Trophoblast cell (in vitro differentiated cells and primary cell): ENCODE data around the gene COL5A1.

ENCODE experiments used
- DNase-seq, 2 donors: peaks; one replicate each; pipeline ENCODE4 v3.0.0-alpha.2; 2016
- H2AFZ ChIP-seq: 2 replicates; pipeline ENCODE4 v1.6.1; 2013; ENCODE audit warnings: low read length, moderate library complexity, mild to moderate bottlenecking; ENCODE audit not compliant: insufficient read depth, poor library complexity
- H2AK5ac ChIP-seq: 2 replicates; pipeline ENCODE4 v1.6.1; 2013; ENCODE audit warnings: mild to moderate bottlenecking, low read length
- H2BK120ac ChIP-seq: 2 replicates; pipeline ENCODE4 v1.6.1; 2013; ENCODE audit warnings: low read length, mild to moderate bottlenecking, moderate library complexity; ENCODE audit not compliant: insufficient read depth, poor library complexity
- H2BK12ac ChIP-seq: 2 replicates; pipeline ENCODE4 v1.6.1; 2013; ENCODE audit warnings: mild to moderate bottlenecking, low read length, moderate library complexity
- H2BK5ac ChIP-seq: 2 replicates; pipeline ENCODE4 v1.6.1; 2013; ENCODE audit warnings: low read length, low read depth, moderate library complexity, mild to moderate bottlenecking; ENCODE audit not compliant: poor library complexity
- H3K14ac ChIP-seq: 2 replicates; pipeline ENCODE4 v1.6.1; 2013; ENCODE audit warnings: mild to moderate bottlenecking, low read length
- H3K18ac ChIP-seq: 2 replicates; pipeline ENCODE4 v1.6.1; 2013; ENCODE audit warnings: mild to moderate bottlenecking, low read length
- H3K23ac ChIP-seq: 2 replicates; pipeline ENCODE4 v1.6.1; 2013; ENCODE audit warnings: low read length
- H3K27ac ChIP-seq: 2 replicates; pipeline ENCODE4 v1.5.1; 2013; ENCODE audit warnings: low read depth, mild to moderate bottlenecking, inconsistent platforms, low read length, moderate library complexity
- H3K27me3 ChIP-seq: 2 replicates; pipeline ENCODE4 v1.6.1; 2013; ENCODE audit warnings: inconsistent platforms, mild to moderate bottlenecking, low read length, moderate library complexity; ENCODE audit not compliant: insufficient read depth
- H3K36me3 ChIP-seq, 2 experiments: 1 replicate in 1 of 2; 2 replicates in 1 of 2; pipeline ENCODE4 v1.6.1; 2013; ENCODE audit warnings: low read length in 2 of 2, mild to moderate bottlenecking in 2 of 2, moderate library complexity in 1 of 2; ENCODE audit not compliant: insufficient read depth in 2 of 2, control insufficient read depth in 1 of 2
- H3K4ac ChIP-seq: 2 replicates; pipeline ENCODE4 v1.6.1; 2013; ENCODE audit warnings: low read depth, mild to moderate bottlenecking, low read length, moderate library complexity
- H3K4me1 ChIP-seq, 2 experiments: 1 replicate in 1 of 2; 2 replicates in 1 of 2; pipeline ENCODE4 v1.6.1; 2013; ENCODE audit warnings: low read length in 2 of 2, mild to moderate bottlenecking in 2 of 2, moderate library complexity in 1 of 2; ENCODE audit not compliant: insufficient read depth in 2 of 2, control insufficient read depth in 1 of 2
- H3K4me2 ChIP-seq: 2 replicates; pipeline ENCODE4 v1.6.1; 2013; ENCODE audit warnings: inconsistent platforms, mild to moderate bottlenecking, low read length, moderate library complexity
- H3K4me3 ChIP-seq: 2 replicates; pipeline ENCODE4 v1.5.1; 2013; ENCODE audit warnings: mild to moderate bottlenecking, low read depth, low read length, inconsistent platforms
- H3K79me1 ChIP-seq: one replicate; pipeline ENCODE4 v1.6.1; 2013; ENCODE audit warnings: low read length
- H3K79me2 ChIP-seq: 2 replicates; pipeline ENCODE4 v1.6.1; 2013; ENCODE audit warnings: low read length, mild to moderate bottlenecking; ENCODE audit not compliant: control insufficient read depth, insufficient read depth, poor library complexity
- H3K9ac ChIP-seq: 2 replicates; pipeline ENCODE4 v1.6.1; 2013; ENCODE audit warnings: mild to moderate bottlenecking, low read length
- H3K9me3 ChIP-seq: 2 replicates; pipeline ENCODE4 v1.6.1; 2013; ENCODE audit warnings: low read depth, mild to moderate bottlenecking, control low read depth, inconsistent platforms, low read length; ENCODE audit not compliant: insufficient read depth
- H4K12ac ChIP-seq: 2 replicates; pipeline ENCODE4 v1.6.1; 2013; ENCODE audit warnings: low read depth, mild to moderate bottlenecking, low read length, moderate library complexity
- H4K8ac ChIP-seq: 2 replicates; pipeline ENCODE4 v1.6.1; 2013; ENCODE audit warnings: low read depth, mild to moderate bottlenecking, low read length, moderate library complexity
- H4K91ac ChIP-seq: one replicate; pipeline ENCODE4 v1.6.1; 2013; ENCODE audit warnings: low read depth, mild to moderate bottlenecking, low read length, moderate library complexity
- WGBS: extraction: QIAGEN DNeasy Blood & Tissue Kit; methylation state at CpG from one replicate; pipeline ENCODE4 v1.1.7; 2013; ENCODE audit warnings: missing lambda C conversion rate; ENCODE audit not compliant: insufficient read length, insufficient coverage; ENCODE audit errors: extremely low coverage; 5-methylcytosine and 5-hydroxymethylcytosine counted together

Gene COL5A1

DNA sequence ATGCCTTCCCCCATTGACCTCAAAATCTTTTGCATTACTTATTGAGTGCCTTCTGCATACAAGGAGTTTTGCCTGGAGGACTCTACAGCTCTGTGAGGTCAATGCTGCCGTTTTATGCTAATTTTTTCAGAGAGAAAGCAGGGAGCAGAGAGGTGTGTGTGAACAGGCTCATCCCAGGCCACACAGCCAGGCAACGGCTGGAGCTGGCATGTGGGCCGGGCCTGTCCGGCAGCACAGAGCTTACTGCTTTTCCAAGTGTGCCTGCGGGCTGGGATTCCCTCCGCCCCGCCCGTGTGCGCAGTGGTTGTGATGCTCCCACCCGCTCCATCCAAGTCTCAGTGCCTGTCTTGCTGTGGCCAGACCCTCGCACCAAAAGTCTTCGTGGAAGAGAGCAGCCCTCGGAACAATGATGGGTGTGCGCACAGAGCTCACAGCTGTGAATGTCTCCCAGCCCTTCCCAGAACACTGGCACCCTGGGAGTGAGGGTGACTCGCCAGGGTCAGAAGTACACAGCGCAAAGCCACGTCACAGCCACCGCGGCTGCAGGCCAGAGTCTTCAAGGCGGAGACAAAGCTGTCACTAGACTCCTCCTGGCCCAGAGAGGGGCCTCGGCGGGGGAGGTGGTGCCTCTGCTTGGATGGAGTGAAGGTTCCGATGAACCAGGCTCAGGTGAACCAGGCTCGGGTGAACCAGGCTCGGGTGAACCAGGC, 82.8 kb downstream of the COL5A1 start:
- H2BK12ac ChIP-seq = no peak overlapping the region
- H3K4me2 ChIP-seq = no peak overlapping the region
- H3K18ac ChIP-seq = no peak overlapping the region
- no peak overlapping the region for H3K14ac ChIP-seq
- H2AK5ac ChIP-seq = no peak overlapping the region
- DNase-seq = no peak
- no peak overlapping the region for H3K23ac ChIP-seq
- H3K27ac ChIP-seq = no peak overlapping the region
- no peaks in the 10 kb centered on the region for H3K79me2 ChIP-seq
- H4K12ac ChIP-seq = no peak overlapping the region
- H2BK120ac ChIP-seq = no peak overlapping the region
- no peak overlapping the region for H2AFZ ChIP-seq
- no peak overlapping the region for H3K9ac ChIP-seq
- no CpG with 5 or more reads among the region's 25 CpGs for WGBS
- H4K91ac ChIP-seq = no peak overlapping the region
- H3K36me3 ChIP-seq = peaks cover 78 to 90% of the 10 kb centered on the region in 2 experiments
- no peaks in the 10 kb centered on the region for H3K27me3 ChIP-seq
- H3K79me1 ChIP-seq = no peaks in the 10 kb centered on the region
- no peaks in the 10 kb centered on the region for H3K4me1 ChIP-seq
- no peak overlapping the region for H3K4ac ChIP-seq
- H3K4me3 ChIP-seq = no peak overlapping the region
- no peak overlapping the region for H4K8ac ChIP-seq
- H3K9me3 ChIP-seq = peaks cover 4% of the 10 kb centered on the region
- no peak overlapping the region for H2BK5ac ChIP-seq

GRCh38 chr9:134724912-134725604, 83.5 kb downstream of the COL5A1 start:
- Histone ChIP-seq H2AK5ac (no peak overlapping the region), H3K79me1 (no peaks in the 10 kb centered on the region), H3K79me2 (no peaks in the 10 kb centered on the region), H2BK5ac (no peak overlapping the region), H3K9ac (no peak overlapping the region), H3K4me1 (no peaks in the 10 kb centered on the region), H4K91ac (no peak overlapping the region), H3K4me2 (no peak overlapping the region), H2BK12ac (no peak overlapping the region), H2AFZ (no peak overlapping the region), H3K14ac (no peak overlapping the region), H3K9me3 (peaks cover 4% of the 10 kb centered on the region), H3K4me3 (no peak overlapping the region), H2BK120ac (no peak overlapping the region), H3K27me3 (no peaks in the 10 kb centered on the region), H3K23ac (no peak overlapping the region), H3K27ac (no peak overlapping the region), H3K18ac (no peak overlapping the region), H3K36me3 (peaks cover 74 to 89% of the 10 kb centered on the region in 2 experiments), H4K12ac (no peak overlapping the region), H3K4ac (no peak overlapping the region), H4K8ac (no peak overlapping the region)
- WGBS = no CpG with 5 or more reads among the region's 17 CpGs
- no peak for DNase-seq

DNA sequence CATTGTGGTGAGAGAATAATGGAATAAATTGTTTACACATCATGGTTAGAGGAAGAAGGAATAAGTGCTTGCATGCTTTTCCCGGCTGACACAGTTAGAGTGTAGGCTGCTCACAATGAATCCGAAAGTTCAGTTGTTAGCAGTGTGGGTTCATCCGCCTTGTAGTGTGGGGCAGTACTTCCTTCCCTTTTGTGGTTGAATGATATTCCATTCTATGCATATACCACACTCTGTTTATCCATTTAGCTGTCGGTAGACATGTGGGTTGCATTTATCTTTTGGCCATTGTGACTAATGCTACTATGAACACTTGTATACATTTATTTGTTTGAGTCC, 84.0 kb downstream of the COL5A1 start:
- no peak overlapping the region for H2BK5ac ChIP-seq
- no CpG with 5 or more reads among the region's 4 CpGs for WGBS
- no peak overlapping the region for H2BK12ac ChIP-seq
- no peak overlapping the region for H2BK120ac ChIP-seq
- H4K91ac ChIP-seq = no peak overlapping the region
- H3K27ac ChIP-seq = no peak overlapping the region
- H3K79me1 ChIP-seq = no peaks in the 10 kb centered on the region
- no peak overlapping the region for H3K4me2 ChIP-seq
- no peak overlapping the region for H2AFZ ChIP-seq
- peaks cover 74 to 89% of the 10 kb centered on the region in 2 experiments for H3K36me3 ChIP-seq
- peaks cover 4% of the 10 kb centered on the region for H3K9me3 ChIP-seq
- no peak overlapping the region for H3K18ac ChIP-seq
- no peak overlapping the region for H2AK5ac ChIP-seq
- no peak overlapping the region for H4K12ac ChIP-seq
- no peaks in the 10 kb centered on the region for H3K4me1 ChIP-seq
- H3K23ac ChIP-seq = no peak overlapping the region
- no peaks in the 10 kb centered on the region for H3K79me2 ChIP-seq
- H3K4ac ChIP-seq = no peak overlapping the region
- no peak overlapping the region for H4K8ac ChIP-seq
- H3K14ac ChIP-seq = no peak overlapping the region
- H3K9ac ChIP-seq = no peak overlapping the region
- no peaks in the 10 kb centered on the region for H3K27me3 ChIP-seq
- H3K4me3 ChIP-seq = no peak overlapping the region
- DNase-seq = no peak

DNA sequence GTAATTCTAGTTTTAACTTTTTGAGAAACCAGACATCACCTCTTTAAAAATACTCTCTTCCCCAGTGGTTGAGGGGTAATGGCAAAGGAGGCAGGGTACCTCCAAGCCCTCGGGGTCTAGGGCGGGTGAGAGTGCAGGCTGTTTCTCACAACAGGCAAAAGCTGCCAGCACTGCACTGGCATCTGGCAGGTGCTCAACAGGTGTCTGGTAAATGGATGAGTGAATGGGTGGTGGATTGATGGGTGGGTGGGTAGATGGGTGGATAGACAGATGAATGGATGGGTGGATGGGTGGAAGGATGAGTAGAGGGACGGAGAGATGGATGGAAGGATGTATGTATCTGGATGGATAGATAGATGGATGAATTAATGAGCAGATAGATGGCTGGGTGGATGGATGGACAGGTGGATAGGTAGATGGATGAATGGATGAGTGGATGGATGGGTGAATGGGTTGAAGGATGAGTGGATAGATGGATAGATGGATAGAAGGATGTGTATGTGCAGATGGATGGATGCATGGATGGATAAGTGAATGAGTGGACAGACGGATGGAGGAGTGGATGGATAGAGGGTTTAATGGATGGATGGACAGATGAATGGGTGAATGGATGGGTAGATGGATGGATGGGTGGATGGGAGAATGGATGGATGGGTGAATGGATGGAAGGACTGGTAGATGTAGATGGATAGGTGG, 84.6 kb downstream of the COL5A1 start:
- no peaks in the 10 kb centered on the region for H3K79me1 ChIP-seq
- no peak overlapping the region for H3K4me3 ChIP-seq
- no peak overlapping the region for H2AFZ ChIP-seq
- no peak overlapping the region for H2AK5ac ChIP-seq
- no peak overlapping the region for H4K8ac ChIP-seq
- H3K18ac ChIP-seq = no peak overlapping the region
- no peak overlapping the region for H2BK12ac ChIP-seq
- H3K9ac ChIP-seq = no peak overlapping the region
- H3K79me2 ChIP-seq = no peaks in the 10 kb centered on the region
- H3K27ac ChIP-seq = no peak overlapping the region
- H3K23ac ChIP-seq = no peak overlapping the region
- no peak overlapping the region for H3K4me2 ChIP-seq
- H3K4ac ChIP-seq = no peak overlapping the region
- 100% methylated on average over 1 of the region's 4 CpGs for WGBS
- H3K14ac ChIP-seq = no peak overlapping the region
- peaks cover 4% of the 10 kb centered on the region for H3K9me3 ChIP-seq
- no peak overlapping the region for H4K12ac ChIP-seq
- DNase-seq = no peak
- H3K27me3 ChIP-seq = no peaks in the 10 kb centered on the region
- no peak overlapping the region for H2BK120ac ChIP-seq
- H2BK5ac ChIP-seq = no peak overlapping the region
- no peak overlapping the region for H4K91ac ChIP-seq
- H3K36me3 ChIP-seq = peaks cover 74 to 89% of the 10 kb centered on the region in 2 experiments
- no peaks in the 10 kb centered on the region for H3K4me1 ChIP-seq
